Thymus (tissue), 11 donors: Measurements from ENCODE around the gene KIF19. TPM values are rescaled to one million over a fixed set of nuclear protein-coding genes. Genes with fewer than 3 reads are reported as not detected.
A peak's percentile ranks its signal among the peaks of the same experiment; 100 is the strongest.

Source experiments
- DNase-seq, 9 donors: peaks; one replicate each; pipeline ENCODE4 v3.0.0-alpha.2; 2013; ENCODE audit warnings: low spot score in 9 of 9, low read depth in 6 of 9, missing footprints in 1 of 9
- H3K27ac ChIP-seq, 2 donors: one replicate each; pipeline ENCODE4 v1.5.1; 2013; ENCODE audit warnings: control low read depth in 1 of 2, low read depth in 1 of 2, low read length in 1 of 2, mild to moderate bottlenecking in 1 of 2, moderate library complexity in 1 of 2
- H3K27me3 ChIP-seq, 2 donors: one replicate each; pipeline ENCODE4 v1.5.1; 2013; ENCODE audit warnings: low read length in 1 of 2; ENCODE audit not compliant: control insufficient read depth in 2 of 2, insufficient read depth in 1 of 2
- H3K36me3 ChIP-seq, 2 donors: one replicate each; pipeline ENCODE4 v1.5.1; 2013; ENCODE audit warnings: low read length in 1 of 2, mild to moderate bottlenecking in 1 of 2, moderate library complexity in 1 of 2; ENCODE audit not compliant: control insufficient read depth in 2 of 2, insufficient read depth in 2 of 2
- H3K4me1 ChIP-seq, 2 donors: one replicate each; pipeline ENCODE4 v1.5.1; 2013; ENCODE audit warnings: low read length in 2 of 2; ENCODE audit not compliant: control insufficient read depth in 2 of 2, insufficient read depth in 2 of 2
- H3K4me3 ChIP-seq, 2 donors: one replicate each; pipeline ENCODE4 v1.5.1; 2013; ENCODE audit warnings: low read length in 2 of 2, control low read depth in 1 of 2, mild to moderate bottlenecking in 1 of 2
- H3K9me3 ChIP-seq, 2 donors: one replicate each; pipeline ENCODE4 v1.5.1; 2013; ENCODE audit warnings: low read length in 1 of 2, mild to moderate bottlenecking in 1 of 2; ENCODE audit not compliant: control insufficient read depth in 2 of 2, insufficient read depth in 1 of 2
- WGBS: extraction: QIAGEN DNeasy Blood & Tissue Kit; methylation state at CpG from one replicate; pipeline ENCODE4 v1.1.7; 2013; 5-methylcytosine and 5-hydroxymethylcytosine counted together
- polyA plus RNA-seq: library from polyadenylated mRNA; stranded (reverse); fragments of 200-250 nt; gene quantifications from one replicate; pipeline ENCODE4 v1.2.3, GENCODE V29; 2013
- total RNA-seq: library from RNA; stranded (reverse); fragments of 120-200 nt; gene quantifications from one replicate; pipeline ENCODE4 v1.2.4, GENCODE V29; 2013
- donor health status: healthy.

The KIF19 gene
- total and polyA plus RNA-seq, 2 donors: 4.7 to 5.2 TPM

- H3K27me3 ChIP-seq: peaks cover 0 to 10% of the 10 kb centered on the region in 2 donors
- no peaks in the 10 kb centered on the region for H3K9me3 ChIP-seq
- H3K4me3 ChIP-seq: no peak overlapping the region
- H3K36me3 ChIP-seq: no peaks in the 10 kb centered on the region
- no peak for DNase-seq
- peaks cover 0 to 20% of the 10 kb centered on the region in 2 donors for H3K4me1 ChIP-seq
- WGBS: 97% methylated on average over 9 of the region's 9 CpGs
- no peak overlapping the region for H3K27ac ChIP-seq
Observed at GRCh38 chr17:74372426-74372825, 46.4 kb downstream of the KIF19 start.

GRCh38 chr17:74373838-74374606 lies 48.0 kb downstream of the KIF19 start:
- 96% methylated on average over 15 of the region's 15 CpGs for WGBS
- Histone ChIP-seq H3K27me3 (peaks cover 0 to 4% of the 10 kb centered on the region in 2 donors), H3K36me3 (no peaks in the 10 kb centered on the region), H3K4me1 (peaks cover 0 to 11% of the 10 kb centered on the region in 2 donors), H3K4me3 (no peak overlapping the region), H3K9me3 (no peaks in the 10 kb centered on the region), H3K27ac (no peak overlapping the region)
- DNase-seq: no peak

- H3K4me3 ChIP-seq: no peak overlapping the region
- H3K27ac ChIP-seq: no peak overlapping the region
- H3K36me3 ChIP-seq: no peaks in the 10 kb centered on the region
- over 99% methylated on average over 3 of the region's 3 CpGs for WGBS
- no peak for DNase-seq
- H3K4me1 ChIP-seq: peaks cover 3 to 11% of the 10 kb centered on the region in 2 donors
- no peaks in the 10 kb centered on the region for H3K9me3 ChIP-seq
- H3K27me3 ChIP-seq: no peaks in the 10 kb centered on the region
Observed at GRCh38 chr17:74374858-74375257, 48.8 kb downstream of the KIF19 start.

GRCh38 chr17:74379495-74380085 lies 53.6 kb downstream of the KIF19 start:
- Histone ChIP-seq H3K4me3 (peak overlapping the region; percentile 6 to 32), H3K9me3 (no peaks in the 10 kb centered on the region), H3K4me1 (peaks cover 8 to 23% of the 10 kb centered on the region in 2 donors), H3K27ac (no peak overlapping the region), H3K27me3 (no peaks in the 10 kb centered on the region), H3K36me3 (no peaks in the 10 kb centered on the region)
- WGBS: 14% methylated on average over 20 of the region's 20 CpGs
- DNase-seq: peak; percentile 75 to 96 (median 88)

GRCh38 chr17:74380086-74380958 lies 54.3 kb downstream of the KIF19 start:
- DNase-seq: peak in 1 of 9 donors; percentile 39
- Histone ChIP-seq H3K27ac (no peak overlapping the region), H3K4me3 (no peak overlapping the region), H3K9me3 (no peaks in the 10 kb centered on the region), H3K27me3 (no peaks in the 10 kb centered on the region), H3K36me3 (no peaks in the 10 kb centered on the region), H3K4me1 (peaks cover 8 to 20% of the 10 kb centered on the region in 2 donors)
- 27% methylated on average over 17 of the region's 17 CpGs for WGBS

- WGBS: 94% methylated on average over 15 of the region's 15 CpGs
- H3K4me3 ChIP-seq: no peak overlapping the region
- peaks cover 8 to 20% of the 10 kb centered on the region in 2 donors for H3K4me1 ChIP-seq
- no peaks in the 10 kb centered on the region for H3K9me3 ChIP-seq
- H3K27ac ChIP-seq: no peak overlapping the region
- H3K27me3 ChIP-seq: no peaks in the 10 kb centered on the region
- no peaks in the 10 kb centered on the region for H3K36me3 ChIP-seq
- no peak for DNase-seq
Observed at GRCh38 chr17:74380959-74381808, 55.2 kb downstream of the KIF19 start.

GRCh38 chr17:74383141-74383540 lies 57.1 kb downstream of the KIF19 start:
- DNase-seq: no peak
- no peak overlapping the region for H3K27ac ChIP-seq
- no peak overlapping the region for H3K4me3 ChIP-seq
- no peaks in the 10 kb centered on the region for H3K27me3 ChIP-seq
- peaks cover 8 to 31% of the 10 kb centered on the region in 2 donors for H3K4me1 ChIP-seq
- 98% methylated on average over 5 of the region's 5 CpGs for WGBS
- no peaks in the 10 kb centered on the region for H3K9me3 ChIP-seq
- no peaks in the 10 kb centered on the region for H3K36me3 ChIP-seq

- no peaks in the 10 kb centered on the region for H3K9me3 ChIP-seq
- peaks cover 2 to 36% of the 10 kb centered on the region in 2 donors for H3K4me1 ChIP-seq
- no peaks in the 10 kb centered on the region for H3K36me3 ChIP-seq
- 98% methylated on average over 3 of the region's 3 CpGs for WGBS
- H3K27me3 ChIP-seq: no peaks in the 10 kb centered on the region
- no peak overlapping the region for H3K27ac ChIP-seq
- no peak overlapping the region for H3K4me3 ChIP-seq
- no peak for DNase-seq
Observed at GRCh38 chr17:74385201-74385600, 59.2 kb downstream of the KIF19 start.
